Gastrocnemius medialis (tissue), 4 donors: Measurements from ENCODE around the gene ALX4.

ENCODE experiments used
- POLR2A ChIP-seq, 2 donors: fragments of 450-650 bp; IDR thresholded peaks; one replicate each; pipeline ENCODE4 v1.6.1; 2017; ENCODE audit warnings: antibody characterized with exemption in 2 of 2, mild to moderate bottlenecking in 2 of 2, moderate library complexity in 2 of 2
- TF ChIP-seq, protein P1 (sequence below), 5 experiments: fragments of 450-650 bp in 3 of 5; fragments of 200-600 bp in 2 of 5; sonication (generic) in 2 of 5; IDR thresholded peaks in 4 of 5; conservative IDR thresholded peaks in 1 of 5; 1 replicate in 4 of 5; 2 replicates in 1 of 5; pipeline ENCODE4 v1.5.1; 2016 to 2019; ENCODE audit warnings: antibody characterized with exemption in 5 of 5, mild to moderate bottlenecking in 3 of 5, moderate library complexity in 3 of 5

DNA sequence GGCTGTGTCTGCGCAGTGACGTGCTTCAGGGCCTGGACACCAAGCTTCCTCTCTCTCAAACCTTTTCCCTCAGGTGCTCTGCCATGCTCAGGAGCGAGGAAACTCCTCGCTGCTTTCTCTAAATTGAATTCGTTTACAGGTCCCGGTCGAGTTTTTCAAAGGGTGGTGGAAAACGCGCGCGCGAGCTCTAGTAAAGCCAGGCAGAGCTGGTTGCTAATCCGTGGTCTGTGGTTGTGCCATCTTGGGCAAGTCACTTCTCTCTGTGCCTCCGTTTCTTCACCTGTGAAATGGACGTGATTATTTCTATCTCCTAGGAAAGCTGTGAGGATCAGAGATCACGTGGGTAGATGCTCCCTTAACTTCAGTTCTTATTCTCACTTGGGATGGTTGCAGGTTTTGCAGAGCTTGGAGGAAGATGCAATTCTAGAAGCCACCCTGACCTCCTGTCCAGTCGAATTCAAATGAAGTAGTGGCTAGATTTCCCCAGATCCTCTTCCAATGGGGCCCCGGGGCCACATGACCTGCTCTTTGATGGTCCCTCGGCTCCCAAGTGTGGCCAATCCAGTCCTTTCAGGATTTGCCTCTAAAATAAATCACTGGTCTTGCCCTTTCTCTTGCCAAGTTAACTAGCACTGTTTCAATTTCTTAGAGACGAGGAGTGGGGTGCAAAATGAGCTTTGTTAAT is 10.5 kb upstream of the ALX4 start:
- TF ChIP-seq POLR2A (IDR thresholded peaks at IDR 0.05): no peak
- TF ChIP-seq, protein P1, sequence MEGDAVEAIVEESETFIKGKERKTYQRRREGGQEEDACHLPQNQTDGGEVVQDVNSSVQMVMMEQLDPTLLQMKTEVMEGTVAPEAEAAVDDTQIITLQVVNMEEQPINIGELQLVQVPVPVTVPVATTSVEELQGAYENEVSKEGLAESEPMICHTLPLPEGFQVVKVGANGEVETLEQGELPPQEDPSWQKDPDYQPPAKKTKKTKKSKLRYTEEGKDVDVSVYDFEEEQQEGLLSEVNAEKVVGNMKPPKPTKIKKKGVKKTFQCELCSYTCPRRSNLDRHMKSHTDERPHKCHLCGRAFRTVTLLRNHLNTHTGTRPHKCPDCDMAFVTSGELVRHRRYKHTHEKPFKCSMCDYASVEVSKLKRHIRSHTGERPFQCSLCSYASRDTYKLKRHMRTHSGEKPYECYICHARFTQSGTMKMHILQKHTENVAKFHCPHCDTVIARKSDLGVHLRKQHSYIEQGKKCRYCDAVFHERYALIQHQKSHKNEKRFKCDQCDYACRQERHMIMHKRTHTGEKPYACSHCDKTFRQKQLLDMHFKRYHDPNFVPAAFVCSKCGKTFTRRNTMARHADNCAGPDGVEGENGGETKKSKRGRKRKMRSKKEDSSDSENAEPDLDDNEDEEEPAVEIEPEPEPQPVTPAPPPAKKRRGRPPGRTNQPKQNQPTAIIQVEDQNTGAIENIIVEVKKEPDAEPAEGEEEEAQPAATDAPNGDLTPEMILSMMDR (IDR thresholded peaks at IDR 0.05 in 4 of 5, conservative IDR thresholded peaks at IDR 0.05 in 1 of 5): no peak
